HCT116 (cell line): Measurements from ENCODE around the gene CDHR3.

ENCODE experiments used
- ATF3 ChIP-seq: IDR thresholded peaks from 2 replicates; pipeline ENCODE4 v1.6.1; 2012
- CTCF ChIP-seq, 3 experiments: fragments of 200-600 bp in 1 of 3; sonication (generic) in 1 of 3; IDR thresholded peaks in 2 of 3; conservative IDR thresholded peaks in 1 of 3; 2 replicates each; pipeline ENCODE4 v1.5.1; 2012 to 2017; ENCODE audit warnings: low read depth in 2 of 3, low read length in 2 of 3, antibody characterized with exemption in 1 of 3, borderline replicate concordance in 1 of 3, control low read depth in 1 of 3, mild to moderate bottlenecking in 1 of 3, mixed read lengths in 1 of 3, mixed run types in 1 of 3, moderate library complexity in 1 of 3; ENCODE audit not compliant: insufficient read depth in 1 of 3
- EGR1 ChIP-seq: IDR thresholded peaks from 2 replicates; pipeline ENCODE4 v1.6.1; 2012; ENCODE audit warnings: low read depth
- EZH2 ChIP-seq: fragments of 200-600 bp; sonication (generic); IDR thresholded peaks from 2 replicates; pipeline ENCODE4 v1.6.1; 2017; ENCODE audit warnings: antibody characterized with exemption, mixed run types
- EZH2phosphoT487 ChIP-seq: fragments of 200-600 bp; IDR thresholded peaks from 2 replicates; pipeline ENCODE4 v1.6.1; 2018; ENCODE audit warnings: antibody characterized with exemption, borderline replicate concordance
- JUND ChIP-seq: IDR thresholded peaks from 2 replicates; pipeline ENCODE4 v1.6.1; 2012
- MAX ChIP-seq: IDR thresholded peaks from 2 replicates; pipeline ENCODE4 v1.6.1; 2012
- POLR2A ChIP-seq: IDR thresholded peaks from 2 replicates; pipeline ENCODE4 v1.7.0; 2011; ENCODE audit warnings: borderline replicate concordance; ENCODE audit not compliant: insufficient read depth, insufficient read length; ENCODE audit errors: extremely low read depth
- POLR2AphosphoS5 ChIP-seq: IDR thresholded peaks from 2 replicates; pipeline ENCODE4 v1.6.1; 2011; ENCODE audit warnings: mild to moderate bottlenecking, low read depth, low read length, moderate library complexity
- RAD21 ChIP-seq: IDR thresholded peaks from 2 replicates; pipeline ENCODE4 v1.6.1; 2012; ENCODE audit warnings: low read depth, mild to moderate bottlenecking
- REST ChIP-seq: IDR thresholded peaks from 2 replicates; pipeline ENCODE4 v1.6.1; 2012; ENCODE audit warnings: low read depth
- SIN3A ChIP-seq: IDR thresholded peaks from 2 replicates; pipeline ENCODE4 v1.6.1; 2012; ENCODE audit warnings: low read depth
- SP1 ChIP-seq: IDR thresholded peaks from 2 replicates; pipeline ENCODE4 v1.6.1; 2012; ENCODE audit warnings: low read depth
- YY1 ChIP-seq: IDR thresholded peaks from 2 replicates; pipeline ENCODE4 v1.6.1; 2011; ENCODE audit warnings: low read length, low read depth, moderate library complexity, mild to moderate bottlenecking; ENCODE audit not compliant: insufficient replicate concordance; ENCODE audit errors: extremely low read depth

GRCh38 chr7:106029451-106029850, 66.4 kb downstream of the CDHR3 start:
- TF ChIP-seq POLR2AphosphoS5 (no peak), CTCF (IDR thresholded peaks at IDR 0.05 in 2 of 3, conservative IDR thresholded peaks at IDR 0.05 in 1 of 3; ENCODE audit: borderline replicate concordance in 1 of 3, insufficient read depth in 1 of 3, low read depth in 2 of 3, low read length in 2 of 3) (no peak), EZH2 (no peak), MAX (no peak), EZH2phosphoT487 (no peak), POLR2A (no peak), SIN3A (no peak), RAD21 (no peak), YY1 (no peak), JUND (no peak), EGR1 (no peak), REST (no peak), ATF3 (no peak), SP1 (no peak)
